NCI-H345 treated with DMSO at 0.1 percent for 48 hours (cell line): ENCODE results near the gene GSK3B.

Source experiments
- DNase-seq: peaks from one replicate; lab custom pipeline; 2025; ENCODE audit not compliant: unreplicated experiment; lab: John Stamatoyannopoulos, UW

GSK3B gene

GRCh38 chr3:119783883-119784282 is 310.4 kb downstream of the GSK3B start:
- no peak for DNase-seq

- no peak for DNase-seq
These were observed 311.0 kb downstream of the GSK3B start for GRCh38 chr3:119783255-119783654.

GRCh38 chr3:119782460-119782859 is 311.8 kb downstream of the GSK3B start:
- DNase-seq: no peak

GRCh38 chr3:119781330-119782198 is 312.7 kb downstream of the GSK3B start, which contains the start of gene NR1I2:
NR1I2 (plus strand) TSS chr3:119782101.
- DNase-seq: no peak

- DNase-seq: no peak
These were observed 314.4 kb downstream of the GSK3B start for GRCh38 chr3:119779731-119780383.

- no peak for DNase-seq
These were observed 315.4 kb downstream of the GSK3B start for GRCh38 chr3:119778811-119779210.

GRCh38 chr3:119778176-119778575 is 316.1 kb downstream of the GSK3B start:
- DNase-seq: no peak

GRCh38 chr3:119776304-119776703 is 317.9 kb downstream of the GSK3B start:
- DNase-seq: no peak

- no peak for DNase-seq
These were observed 319.8 kb downstream of the GSK3B start for GRCh38 chr3:119774444-119774843.
